ENCODE results near the gene BABAM1.
A peak's percentile ranks its signal among the peaks of the same experiment; 100 is the strongest.

Gene BABAM1

DNA sequence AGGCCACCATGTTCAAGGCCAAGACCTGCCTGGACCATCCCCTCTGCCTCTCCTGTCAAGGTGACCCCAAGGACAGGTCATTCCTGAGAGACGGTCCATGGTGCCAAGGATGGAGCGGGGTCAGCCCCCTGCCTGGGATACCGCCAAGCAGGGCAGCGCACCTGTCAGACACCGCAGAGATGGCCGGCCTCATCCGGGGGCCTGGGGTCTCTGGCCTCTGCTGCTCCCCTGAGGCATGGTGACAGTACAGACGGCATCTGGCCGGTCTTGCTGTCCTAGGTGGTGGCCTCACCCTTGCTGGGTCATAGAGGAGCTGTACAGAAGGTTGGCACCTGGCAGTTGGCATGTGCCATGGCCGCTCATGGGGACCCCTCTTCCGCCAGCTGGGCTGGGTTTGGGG lies 53.2 kb downstream of the BABAM1 start:
- no peaks in the 10 kb centered on the region for H3K4me1 Mint-ChIP-seq
- H3K27ac Mint-ChIP-seq, result no peak overlapping the region
- no peaks in the 10 kb centered on the region for H3K9me3 Mint-ChIP-seq
- no peak overlapping the region for H3K4me3 Mint-ChIP-seq
- no peaks in the 10 kb centered on the region for H3K27me3 Mint-ChIP-seq (ENCODE audit: low read depth, poor library complexity)
- H3K36me3 Mint-ChIP-seq (ENCODE audit: low read depth), result peaks cover 22% of the 10 kb centered on the region
- TF ChIP-seq, protein P1, sequence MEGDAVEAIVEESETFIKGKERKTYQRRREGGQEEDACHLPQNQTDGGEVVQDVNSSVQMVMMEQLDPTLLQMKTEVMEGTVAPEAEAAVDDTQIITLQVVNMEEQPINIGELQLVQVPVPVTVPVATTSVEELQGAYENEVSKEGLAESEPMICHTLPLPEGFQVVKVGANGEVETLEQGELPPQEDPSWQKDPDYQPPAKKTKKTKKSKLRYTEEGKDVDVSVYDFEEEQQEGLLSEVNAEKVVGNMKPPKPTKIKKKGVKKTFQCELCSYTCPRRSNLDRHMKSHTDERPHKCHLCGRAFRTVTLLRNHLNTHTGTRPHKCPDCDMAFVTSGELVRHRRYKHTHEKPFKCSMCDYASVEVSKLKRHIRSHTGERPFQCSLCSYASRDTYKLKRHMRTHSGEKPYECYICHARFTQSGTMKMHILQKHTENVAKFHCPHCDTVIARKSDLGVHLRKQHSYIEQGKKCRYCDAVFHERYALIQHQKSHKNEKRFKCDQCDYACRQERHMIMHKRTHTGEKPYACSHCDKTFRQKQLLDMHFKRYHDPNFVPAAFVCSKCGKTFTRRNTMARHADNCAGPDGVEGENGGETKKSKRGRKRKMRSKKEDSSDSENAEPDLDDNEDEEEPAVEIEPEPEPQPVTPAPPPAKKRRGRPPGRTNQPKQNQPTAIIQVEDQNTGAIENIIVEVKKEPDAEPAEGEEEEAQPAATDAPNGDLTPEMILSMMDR (IDR thresholded peaks at IDR 0.05), result no peak
- no peak for DNase-seq

DNA sequence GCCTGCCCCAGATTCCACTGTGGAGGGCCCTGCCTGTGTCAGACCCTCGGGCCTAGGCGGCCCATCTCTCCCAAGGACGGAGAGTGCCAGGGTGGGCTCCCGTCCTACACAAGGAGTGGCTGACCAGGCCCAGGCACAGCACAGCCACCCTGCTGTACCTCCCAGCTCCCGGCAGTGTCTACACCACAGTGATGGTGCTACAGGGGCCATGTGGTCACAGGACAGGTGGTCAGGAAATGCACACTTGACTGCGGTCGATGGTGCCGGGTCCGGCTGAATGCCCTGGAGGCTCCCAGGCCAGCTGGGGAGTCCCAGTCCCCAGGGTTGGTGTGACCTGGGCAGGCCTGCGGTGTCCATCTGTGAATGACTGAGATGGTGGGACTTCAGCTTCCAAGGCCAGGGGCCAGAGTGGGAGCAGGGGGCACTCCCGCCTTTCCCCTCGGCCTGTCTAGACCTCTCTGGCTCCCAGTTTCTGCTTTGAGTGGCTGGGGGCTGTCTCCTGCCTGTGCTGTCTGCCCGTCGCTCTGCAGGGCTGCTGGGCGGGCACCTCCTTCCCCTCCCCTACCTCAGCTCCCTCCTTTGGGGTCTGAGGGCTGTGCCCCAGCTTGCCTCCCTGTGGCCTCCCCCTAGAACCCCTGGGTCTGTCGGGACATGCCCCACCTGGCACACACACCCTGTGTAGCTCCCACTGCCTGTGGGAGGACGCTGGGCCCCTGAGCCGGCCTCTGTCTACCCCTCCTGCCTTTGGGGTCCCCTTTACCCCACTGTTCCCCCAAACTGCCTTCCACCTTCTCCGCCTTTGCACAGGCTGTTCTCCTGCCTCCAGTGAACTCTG lies 54.6 kb downstream of the BABAM1 start:
- TF ChIP-seq, protein P1 (IDR thresholded peaks at IDR 0.05), result no peak
- Mint-ChIP-seq H3K36me3 (ENCODE audit: low read depth) (peaks cover 13% of the 10 kb centered on the region), H3K9me3 (no peaks in the 10 kb centered on the region), H3K27ac (peak overlapping the region; percentile 95), H3K4me3 (no peak overlapping the region), H3K4me1 (peaks cover 6% of the 10 kb centered on the region), H3K27me3 (ENCODE audit: low read depth, poor library complexity) (peaks cover 3% of the 10 kb centered on the region)
- DNase-seq, result no peak

DNA sequence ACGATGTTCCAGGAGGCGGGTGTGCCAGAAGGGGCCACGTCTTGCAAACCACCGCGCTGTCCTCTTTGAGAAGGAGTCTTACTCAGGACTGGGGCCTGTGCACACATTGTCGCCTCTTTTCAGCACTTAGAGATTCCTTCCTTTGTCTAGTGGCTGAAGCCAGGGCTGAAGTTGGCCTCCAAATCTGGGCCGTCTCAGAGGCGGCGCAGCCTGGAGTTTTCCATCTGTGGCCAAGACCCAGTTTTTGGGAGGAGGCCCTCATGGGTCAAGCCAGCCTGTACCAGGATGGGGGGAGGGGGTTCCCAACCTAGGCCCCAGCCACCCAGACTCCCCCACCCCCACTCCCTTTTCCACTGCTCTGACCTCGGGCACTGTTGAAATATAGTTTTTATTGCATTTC lies 55.6 kb downstream of the BABAM1 start:
- H3K4me1 Mint-ChIP-seq, result peaks cover 14% of the 10 kb centered on the region
- TF ChIP-seq, protein P1 (IDR thresholded peaks at IDR 0.05), result no peak
- no peaks in the 10 kb centered on the region for H3K9me3 Mint-ChIP-seq
- peaks cover 13% of the 10 kb centered on the region for H3K36me3 Mint-ChIP-seq (ENCODE audit: low read depth)
- peaks cover 7% of the 10 kb centered on the region for H3K27me3 Mint-ChIP-seq (ENCODE audit: low read depth, poor library complexity)
- DNase-seq, result no peak
- H3K4me3 Mint-ChIP-seq, result no peak overlapping the region
- peak overlapping the region; percentile 95 for H3K27ac Mint-ChIP-seq

DNA sequence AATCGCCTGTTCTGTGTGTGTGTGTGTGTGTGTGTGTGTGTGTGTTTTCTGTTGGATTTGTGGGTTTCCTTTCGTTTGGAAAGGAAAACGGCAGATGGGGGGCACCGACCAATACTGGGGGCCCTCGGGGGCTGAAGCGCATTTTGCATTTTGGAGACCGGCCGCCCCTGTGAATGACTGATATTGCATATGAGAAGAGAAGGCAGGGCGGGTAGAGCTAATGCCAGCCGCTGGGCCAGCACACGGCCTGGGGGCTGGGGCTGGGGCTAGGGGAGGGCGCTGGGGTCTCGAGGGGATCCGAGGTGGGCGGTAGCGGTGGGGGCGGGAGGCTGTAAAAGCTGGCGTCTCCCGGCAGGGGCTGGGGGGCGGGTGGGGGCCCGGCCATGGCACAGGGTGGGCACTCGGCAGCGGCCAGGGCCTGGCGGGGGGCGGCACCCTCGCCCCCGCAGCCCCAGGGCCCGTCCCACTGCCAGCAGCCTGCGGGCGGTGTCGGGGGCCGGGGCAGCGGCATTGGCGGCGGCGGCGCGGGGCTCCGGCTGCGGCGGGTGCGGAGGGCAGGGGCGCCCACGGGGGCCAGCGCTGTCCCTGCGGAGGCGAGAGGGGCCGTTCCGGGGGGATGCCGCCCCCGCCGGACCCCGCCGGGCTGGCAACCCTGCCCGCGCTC lies 56.2 kb downstream of the BABAM1 start:
- H3K9me3 Mint-ChIP-seq, result no peaks in the 10 kb centered on the region
- peaks cover 7% of the 10 kb centered on the region for H3K27me3 Mint-ChIP-seq (ENCODE audit: low read depth, poor library complexity)
- peaks cover 13% of the 10 kb centered on the region for H3K36me3 Mint-ChIP-seq (ENCODE audit: low read depth)
- H3K4me1 Mint-ChIP-seq, result peaks cover 16% of the 10 kb centered on the region
- H3K4me3 Mint-ChIP-seq, result no peak overlapping the region
- no peak for DNase-seq
- peak overlapping the region; percentile 81 for H3K27ac Mint-ChIP-seq
- TF ChIP-seq, protein P1 (IDR thresholded peaks at IDR 0.05), result no peak

DNA sequence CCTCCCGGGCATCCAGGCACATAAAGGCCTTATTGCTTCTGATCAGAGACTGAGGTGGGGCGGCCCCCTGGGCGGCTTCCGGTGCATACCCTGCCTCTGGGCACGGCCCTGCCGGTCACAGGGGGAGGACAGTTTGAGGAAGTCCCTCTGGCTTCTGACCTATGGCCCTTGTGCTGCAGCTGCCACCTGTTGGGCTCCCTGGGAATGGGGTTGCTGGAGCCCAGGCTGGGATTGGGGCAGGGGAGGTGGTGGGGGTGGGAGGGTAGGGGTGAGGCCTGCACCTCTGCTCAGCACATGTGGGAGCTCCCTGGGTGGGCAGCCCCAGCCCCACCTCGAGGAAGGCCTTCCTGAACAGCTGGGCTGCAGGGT lies 56.7 kb downstream of the BABAM1 start:
- H3K36me3 Mint-ChIP-seq (ENCODE audit: low read depth), result peaks cover 13% of the 10 kb centered on the region
- H3K9me3 Mint-ChIP-seq, result no peaks in the 10 kb centered on the region
- TF ChIP-seq, protein P1 (IDR thresholded peaks at IDR 0.05), result no peak
- no peak overlapping the region for H3K27ac Mint-ChIP-seq
- H3K27me3 Mint-ChIP-seq (ENCODE audit: low read depth, poor library complexity), result peaks cover 7% of the 10 kb centered on the region
- no peak for DNase-seq
- no peak overlapping the region for H3K4me3 Mint-ChIP-seq
- H3K4me1 Mint-ChIP-seq, result peaks cover 16% of the 10 kb centered on the region

Data from nephron progenitor cell (in vitro differentiated cells).